ENCODE measurements around the gene CTNNB1. TPM values are rescaled to one million over a fixed set of nuclear protein-coding genes. Genes with fewer than 3 reads are reported as not detected.
A peak's percentile ranks its signal among the peaks of the same experiment; 100 is the strongest.

CTNNB1 gene
- 100 to 1,000 TPM; 420 to 534 TPM for total RNA-seq
- 492 TPM for polyA plus RNA-seq (2013, experiment 1 of 2)
- 458 TPM for polyA plus RNA-seq (2013, experiment 2 of 2)
- long read RNA-seq, experiment 1, transcript CTNNB1-201 (15 exons, 3,947 nt): minor isoform, 6 of 84 reads
- long read RNA-seq, experiment 1, transcript CTNNB1-202 (16 exons, 3,268 nt): major isoform, 7 of 84 reads
- long read RNA-seq, experiment 1, partial matches to known transcripts: 56 of 84 reads
- long read RNA-seq, experiment 1, other reads (novel, unspliced or antisense): 9 of 84 reads
- long read RNA-seq, experiment 2, full-length matches to known transcripts: 406 of 493 reads
- long read RNA-seq, experiment 2, partial matches to known transcripts: 66 of 493 reads
- long read RNA-seq, experiment 2, other reads (novel, unspliced or antisense): 21 of 493 reads
- long read RNA-seq, experiment 3, full-length matches to known transcripts: 519 of 600 reads
- long read RNA-seq, experiment 3, partial matches to known transcripts: 52 of 600 reads
- long read RNA-seq, experiment 3, other reads (novel, unspliced or antisense): 29 of 600 reads
- long read RNA-seq, experiment 4, partial matches to known transcripts: 10 of 50 reads
- long read RNA-seq, experiment 4, other reads (novel, unspliced or antisense): 33 of 50 reads

- Mint-ChIP-seq H3K27ac (peak within 1 kb of the TSS; percentile 93), H3K36me3 (ENCODE audit: low read depth) (peaks cover 2% of the 10 kb centered on the region), H3K4me3 (peak within 1 kb of the TSS; percentile 89), H3K4me1 (peaks cover 37% of the 10 kb centered on the region), H3K27me3 (ENCODE audit: insufficient read depth) (no peaks in the 10 kb centered on the region), H3K9me3 (no peaks in the 10 kb centered on the region)
- Histone ChIP-seq H3K9me3 (ENCODE audit: control insufficient read depth, low read length) (no peaks in the 10 kb centered on the region), H3K27ac (ENCODE audit: low read depth, low read length) (peak within 1 kb of the TSS; percentile 94), H3K9ac (ENCODE audit: extremely low read depth, low read length, poor library complexity, severe bottlenecking) (peak within 1 kb of the TSS; percentile 95), H3K36me3 (ENCODE audit: control insufficient read depth, insufficient read depth, low read length) (no peaks in the 10 kb centered on the region), H3K4me1 (ENCODE audit: control insufficient read depth, insufficient read depth, low read length) (peaks cover 11% of the 10 kb centered on the region), H3K4me3 (ENCODE audit: low read length) (peak within 1 kb of the TSS; percentile 94), H3K27me3 (ENCODE audit: control insufficient read depth, insufficient read depth, low read length, poor library complexity, severe bottlenecking) (no peaks in the 10 kb centered on the region)
- peak; percentile 36 for TF ChIP-seq CTCF (conservative IDR thresholded peaks at IDR 0.05)
- 0% methylated on average over 49 to 112 of the region's 112 CpGs for WGBS, 2 experiments (ENCODE audit: insufficient coverage in 1 of 2, insufficient read length in 1 of 2)
- peak; percentile 96 for DNase-seq
Observed at GRCh38 chr3:41198950-41199865, at the start of gene CTNNB1. TSS of gene CTNNB1 (plus strand) at chr3:41199505. CDS start at chr3:41224069, 24,564 bp downstream.

- Mint-ChIP-seq H3K4me1 (peaks cover 19% of the 10 kb centered on the region), H3K27ac (no peak overlapping the region), H3K9me3 (no peaks in the 10 kb centered on the region), H3K4me3 (no peak overlapping the region), H3K27me3 (ENCODE audit: insufficient read depth) (peaks cover 1% of the 10 kb centered on the region), H3K36me3 (ENCODE audit: low read depth) (no peaks in the 10 kb centered on the region)
- 94 to 98% methylated on average over 3 of the region's 3 CpGs for WGBS, 2 experiments (ENCODE audit: insufficient coverage in 1 of 2, insufficient read length in 1 of 2)
- Histone ChIP-seq H3K4me3 (ENCODE audit: low read length) (no peak overlapping the region), H3K9me3 (ENCODE audit: control insufficient read depth, low read length) (no peaks in the 10 kb centered on the region), H3K36me3 (ENCODE audit: control insufficient read depth, insufficient read depth, low read length) (no peaks in the 10 kb centered on the region), H3K9ac (ENCODE audit: extremely low read depth, low read length, poor library complexity, severe bottlenecking) (no peak overlapping the region), H3K27ac (ENCODE audit: low read depth, low read length) (no peak overlapping the region), H3K4me1 (ENCODE audit: control insufficient read depth, insufficient read depth, low read length) (peaks cover 5% of the 10 kb centered on the region), H3K27me3 (ENCODE audit: control insufficient read depth, insufficient read depth, low read length, poor library complexity, severe bottlenecking) (no peaks in the 10 kb centered on the region)
- no peak for TF ChIP-seq CTCF (conservative IDR thresholded peaks at IDR 0.05)
- DNase-seq: peak; percentile 32
Observed at GRCh38 chr3:41155834-41156233, 43.5 kb upstream of the CTNNB1 start.

- Mint-ChIP-seq H3K9me3 (no peaks in the 10 kb centered on the region), H3K4me1 (peaks cover 32% of the 10 kb centered on the region), H3K36me3 (ENCODE audit: low read depth) (no peaks in the 10 kb centered on the region), H3K27me3 (ENCODE audit: insufficient read depth) (peaks cover 1% of the 10 kb centered on the region), H3K27ac (no peak overlapping the region), H3K4me3 (no peak overlapping the region)
- no peak overlapping the region for H3K9ac ChIP-seq (ENCODE audit: extremely low read depth, low read length, poor library complexity, severe bottlenecking)
- peak; percentile 41 for DNase-seq
- no peaks in the 10 kb centered on the region for H3K27me3 ChIP-seq (ENCODE audit: control insufficient read depth, insufficient read depth, low read length, poor library complexity, severe bottlenecking)
- no peaks in the 10 kb centered on the region for H3K36me3 ChIP-seq (ENCODE audit: control insufficient read depth, insufficient read depth, low read length)
- H3K9me3 ChIP-seq (ENCODE audit: control insufficient read depth, low read length): no peaks in the 10 kb centered on the region
- no peak for TF ChIP-seq CTCF (conservative IDR thresholded peaks at IDR 0.05)
- H3K4me3 ChIP-seq (ENCODE audit: low read length): no peak overlapping the region
- peaks cover 11% of the 10 kb centered on the region for H3K4me1 ChIP-seq (ENCODE audit: control insufficient read depth, insufficient read depth, low read length)
- WGBS, 2 experiments (ENCODE audit: insufficient coverage in 1 of 2, insufficient read length in 1 of 2): 94% methylated on average over 1 of the region's 1 CpG; no CpG with 5 or more reads in 1 of the 2 experiments
- H3K27ac ChIP-seq (ENCODE audit: low read depth, low read length): no peak overlapping the region
Observed at GRCh38 chr3:41158947-41159346, 40.4 kb upstream of the CTNNB1 start.

All from endodermal cell (in vitro differentiated cells).